ENCODE results near the gene APOL6.
"Not testable (repeated sequence)": the region's sequence is repeated elsewhere in the genome, so short reads cannot be mapped to it uniquely, and the experiment has no call there.

APOL6 gene

DNA sequence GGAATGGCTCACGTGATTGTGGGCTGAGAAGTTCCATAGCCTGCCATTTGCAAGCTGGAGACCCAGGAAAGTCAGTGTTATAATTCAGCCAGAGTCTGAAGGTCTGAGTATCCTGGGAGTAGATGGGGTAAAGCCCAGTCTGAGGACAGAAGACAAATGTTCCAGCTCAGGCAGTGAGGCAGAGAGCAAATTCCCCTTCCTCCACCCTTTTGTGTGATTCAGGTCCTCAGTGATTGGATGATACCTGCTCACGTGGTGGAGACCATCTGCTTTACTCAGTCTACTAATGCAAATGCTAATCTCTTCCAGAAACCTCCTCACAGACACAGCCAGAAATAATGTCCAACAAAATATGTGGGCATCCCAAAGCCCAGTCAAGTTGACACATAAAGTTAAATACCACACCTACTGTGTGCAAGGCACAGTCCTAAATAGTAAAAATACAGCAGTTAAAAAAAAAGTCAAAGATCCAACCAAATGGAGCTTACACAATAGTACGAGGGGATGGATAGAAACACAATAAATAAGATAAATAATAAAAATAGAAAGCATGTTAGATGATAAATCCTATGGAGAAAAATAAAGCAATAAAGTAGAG is 13.2 kb upstream of the APOL6 start:
- no peak for DNase-seq (ENCODE audit: low read depth in 2 of 3, low spot score in 1 of 3)

DNA sequence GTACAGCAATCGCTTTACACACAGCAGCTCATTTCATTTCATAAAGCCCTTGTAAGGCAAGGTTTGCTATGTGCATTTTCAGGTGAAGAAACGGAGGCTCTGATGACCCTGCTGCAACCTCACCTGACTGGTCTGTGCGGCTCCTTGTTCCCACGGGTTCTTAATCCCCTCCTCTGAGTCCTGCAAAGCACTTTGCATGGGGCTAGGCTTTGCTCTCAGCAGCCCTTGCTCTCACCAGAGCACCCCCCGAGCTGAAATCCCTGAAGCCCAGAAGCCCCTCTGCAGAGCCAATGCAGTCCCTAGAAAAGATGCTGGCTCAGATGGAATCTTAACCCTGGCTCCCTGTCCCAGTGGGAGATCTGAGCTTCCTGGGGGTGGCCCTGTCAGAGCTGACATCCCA is 11.0 kb upstream of the APOL6 start:
- no peak for DNase-seq (ENCODE audit: low read depth in 2 of 3, low spot score in 1 of 3)

DNA sequence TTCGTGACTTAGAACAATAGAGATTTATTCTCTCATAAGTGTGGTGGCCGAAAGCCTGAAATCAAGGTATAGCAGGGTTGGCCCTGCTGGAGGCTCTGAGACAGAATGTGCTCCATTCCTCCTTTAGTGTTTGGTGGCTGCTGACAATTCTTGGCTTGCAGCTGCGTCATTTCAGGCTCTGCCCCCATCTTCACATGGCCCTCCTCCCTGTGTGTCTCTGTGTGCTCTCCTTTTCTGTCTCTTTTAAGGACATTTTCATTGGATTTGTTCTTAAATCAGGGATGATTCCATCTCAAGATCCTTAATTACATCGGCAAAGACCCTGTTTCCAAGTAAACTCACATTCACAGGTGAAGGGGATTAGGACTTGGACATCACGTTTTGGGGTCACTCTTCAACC is 10.2 kb upstream of the APOL6 start:
- no peak for DNase-seq (ENCODE audit: low read depth in 2 of 3, low spot score in 1 of 3)

DNA sequence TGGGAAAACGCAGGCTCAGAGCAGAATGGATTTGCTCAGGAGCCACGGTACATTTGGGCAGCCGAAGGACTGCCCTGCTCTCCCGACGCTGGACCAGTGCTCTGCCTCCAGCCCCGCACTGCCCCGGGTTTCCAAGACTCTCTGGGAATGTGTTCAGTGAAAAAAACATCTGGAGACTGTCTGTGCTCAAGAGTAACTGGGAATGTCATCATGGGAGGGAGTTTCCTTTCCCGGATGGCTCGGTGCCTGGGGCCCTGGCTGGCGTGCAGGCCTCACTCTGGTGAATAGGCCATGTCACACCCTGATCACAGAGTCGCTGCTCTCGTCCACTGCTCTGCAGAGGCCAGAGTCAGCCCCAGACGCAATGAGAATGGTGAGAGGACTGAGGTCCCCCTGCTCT is 9.8 kb upstream of the APOL6 start:
- no peak for DNase-seq (ENCODE audit: low read depth in 2 of 3, low spot score in 1 of 3)

DNA sequence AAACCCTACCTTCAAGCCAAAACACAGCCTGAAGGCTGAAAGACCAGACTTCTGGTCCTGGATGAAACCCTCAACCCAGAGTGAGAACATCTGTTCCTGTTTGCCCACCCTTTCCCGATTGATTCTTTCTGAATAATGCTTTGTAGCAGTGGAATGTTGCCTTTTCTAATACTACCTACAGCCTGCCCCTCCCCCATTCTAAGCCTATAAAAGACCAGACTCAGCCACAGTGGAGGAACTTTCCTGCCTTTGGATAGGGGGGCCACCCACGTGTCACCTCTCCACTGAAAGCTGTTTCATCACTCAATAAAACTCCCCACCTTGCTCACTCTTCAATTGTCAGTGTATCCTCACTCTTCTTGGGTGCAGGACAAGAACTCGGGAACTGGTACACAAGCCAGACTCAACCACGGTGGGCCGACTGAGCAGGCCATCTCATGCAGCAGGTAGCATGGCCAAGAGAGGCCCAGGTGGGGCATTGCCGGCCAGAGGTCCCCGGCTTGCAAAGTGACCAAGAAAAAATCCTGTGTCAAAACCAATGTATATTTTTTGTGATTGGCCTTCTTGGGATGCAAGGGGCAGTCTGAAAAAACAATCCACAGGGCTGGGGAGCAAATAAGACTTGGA is 6.6 kb upstream of the APOL6 start:
- no peak for DNase-seq (ENCODE audit: low read depth in 2 of 3, low spot score in 1 of 3)

DNA sequence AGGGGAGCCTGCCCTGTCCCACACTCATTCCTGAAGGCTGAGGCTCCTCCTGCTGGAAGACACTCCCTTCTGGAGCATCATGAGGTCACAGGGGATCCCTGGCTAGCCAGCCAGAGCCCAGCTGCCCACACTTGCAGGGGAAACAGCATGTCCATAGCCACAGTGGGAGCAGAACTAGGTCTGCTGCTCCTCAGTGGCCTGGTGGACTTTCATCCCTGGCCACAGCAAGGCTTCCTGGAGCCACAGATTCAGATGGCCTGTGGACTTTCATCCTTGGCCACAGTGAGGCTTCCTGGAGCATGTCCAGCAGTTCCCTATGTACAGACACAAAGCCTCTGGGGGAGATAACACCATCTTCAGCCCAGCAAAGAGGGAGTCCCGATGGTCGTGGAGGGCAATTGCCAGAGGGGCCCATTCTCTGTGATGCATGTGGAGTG is 5.9 kb upstream of the APOL6 start:
- DNase-seq (ENCODE audit: low read depth in 2 of 3, low spot score in 1 of 3) = no peak

DNA sequence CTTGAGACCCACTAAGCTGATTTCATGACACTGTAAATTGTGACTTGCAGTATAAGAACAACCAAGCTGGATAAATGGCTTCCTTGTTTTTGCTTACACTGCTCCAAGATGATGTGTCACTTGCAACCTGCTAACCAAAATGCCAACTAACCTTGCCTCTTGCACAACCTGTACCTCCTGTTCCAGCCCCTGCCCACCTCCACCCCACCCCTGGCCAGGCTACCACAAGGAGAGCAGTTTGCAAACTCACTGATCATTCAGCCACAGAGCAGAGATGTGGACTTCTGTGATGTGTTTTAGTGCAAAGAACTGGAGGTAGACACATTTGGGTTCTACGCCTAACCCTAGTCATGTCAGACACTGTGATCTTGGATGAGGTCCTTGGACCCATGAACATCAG is 4.3 kb upstream of the APOL6 start:
- no peak for DNase-seq (ENCODE audit: low read depth in 2 of 3, low spot score in 1 of 3)

DNA sequence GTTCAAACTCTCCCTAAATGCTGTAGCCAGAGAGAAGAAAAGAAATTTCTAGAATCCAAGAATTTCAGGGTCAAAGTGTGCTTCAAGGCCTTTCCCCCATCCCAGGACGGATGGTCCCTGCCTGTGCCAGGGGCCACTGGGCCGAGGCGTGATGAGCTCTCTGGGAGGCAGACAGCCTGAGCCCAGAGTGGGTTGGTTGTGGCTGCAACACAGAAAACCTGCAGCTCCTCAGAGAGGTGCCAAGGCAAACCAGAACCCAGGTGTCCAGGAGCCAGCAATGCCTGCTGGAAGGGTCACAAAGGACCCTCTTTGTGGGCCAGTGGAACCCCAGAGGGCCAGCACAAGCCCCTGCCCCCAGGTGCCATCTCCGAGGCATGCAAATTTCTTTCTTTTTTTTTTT is 2.6 kb upstream of the APOL6 start:
- no peak for DNase-seq (ENCODE audit: low read depth in 2 of 3, low spot score in 1 of 3)

GRCh38 chr22:35649026-35649553 is 844 bp downstream of the APOL6 start:
- DNase-seq (ENCODE audit: low read depth in 2 of 3, low spot score in 1 of 3) = no peak

GRCh38 chr22:35649636-35650250 is 1.5 kb downstream of the APOL6 start:
- no peak for DNase-seq (ENCODE audit: low read depth in 2 of 3, low spot score in 1 of 3)

- DNase-seq (ENCODE audit: low read depth in 2 of 3, low spot score in 1 of 3) = no peak
Observed at GRCh38 chr22:35651085-35651484, 2.8 kb downstream of the APOL6 start.

GRCh38 chr22:35653824-35654223 is 5.6 kb downstream of the APOL6 start:
- no peak for DNase-seq (ENCODE audit: low read depth in 2 of 3, low spot score in 1 of 3)

- DNase-seq (ENCODE audit: low read depth in 2 of 3, low spot score in 1 of 3) = no peak
Observed at GRCh38 chr22:35656284-35656752, 8.1 kb downstream of the APOL6 start.

GRCh38 chr22:35657571-35658312 is 9.5 kb downstream of the APOL6 start:
- no peak for DNase-seq (ENCODE audit: low read depth in 2 of 3, low spot score in 1 of 3)

DNA sequence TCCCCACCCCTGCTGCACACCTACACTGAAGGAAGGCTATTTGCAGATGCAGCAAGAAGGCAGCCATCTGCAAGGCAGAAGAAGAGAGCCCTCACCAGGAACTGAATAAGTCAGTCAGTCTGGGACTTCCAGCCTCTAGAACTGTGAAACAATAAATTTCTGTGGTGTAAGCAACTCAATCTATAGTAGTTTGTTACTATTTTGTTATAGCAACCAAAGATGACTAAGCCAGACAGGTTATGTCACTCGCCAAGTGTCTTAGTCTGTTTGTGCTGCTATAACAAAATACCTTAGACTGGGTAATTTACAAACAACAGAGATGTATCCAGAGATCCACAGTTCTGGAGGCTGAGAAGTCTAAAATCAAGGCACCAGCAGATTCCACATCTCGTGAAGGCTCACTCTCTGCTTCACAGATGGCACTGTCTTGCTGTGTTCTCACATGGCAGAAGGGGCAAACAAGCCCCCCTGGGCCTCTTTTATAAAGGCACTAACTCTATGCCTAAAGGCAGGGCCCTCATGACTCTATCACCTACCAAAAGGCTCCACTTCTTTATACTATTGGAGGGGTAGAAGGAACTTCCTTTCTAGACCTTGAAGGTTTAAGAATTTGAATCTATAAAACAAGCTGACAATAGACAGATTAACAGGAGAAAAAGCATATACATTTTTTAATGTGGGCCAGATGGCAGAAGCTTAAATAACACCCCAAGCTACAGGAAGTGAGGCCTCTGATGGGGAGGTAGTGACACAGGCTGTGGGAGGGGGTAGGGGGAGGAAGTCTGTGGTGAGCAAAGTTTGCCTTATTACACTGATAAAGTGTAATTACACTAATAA is 12.3 kb downstream of the APOL6 start:
- peak in 1 of 3 donors; percentile 17 for DNase-seq (ENCODE audit: low read depth in 2 of 3, low spot score in 1 of 3)

DNA sequence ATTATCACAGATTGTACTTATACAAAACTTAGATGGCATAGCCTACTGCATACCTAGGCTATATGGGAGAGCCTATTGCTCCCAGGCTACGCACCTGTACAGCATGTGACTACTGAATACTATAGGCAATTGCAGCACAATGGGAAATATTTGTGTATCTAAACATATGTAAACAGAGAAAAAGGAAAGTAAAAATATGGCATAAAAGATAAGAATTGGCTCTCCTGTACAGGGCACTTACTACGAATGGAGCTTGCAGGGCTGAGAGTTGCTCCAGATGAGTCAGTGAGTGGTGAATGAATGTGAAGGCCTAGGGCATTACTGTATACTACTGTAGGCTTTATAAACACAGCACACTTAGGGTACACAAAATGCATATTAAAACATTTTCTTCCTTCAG is 13.2 kb downstream of the APOL6 start:
- DNase-seq (ENCODE audit: low read depth in 2 of 3, low spot score in 1 of 3) = no peak

- no peak for DNase-seq (ENCODE audit: low read depth in 2 of 3, low spot score in 1 of 3)
Observed at GRCh38 chr22:35662914-35663313, 14.7 kb downstream of the APOL6 start.

GRCh38 chr22:35663371-35663770 is 15.1 kb downstream of the APOL6 start:
- DNase-seq (ENCODE audit: low read depth in 2 of 3, low spot score in 1 of 3) = no peak

DNA sequence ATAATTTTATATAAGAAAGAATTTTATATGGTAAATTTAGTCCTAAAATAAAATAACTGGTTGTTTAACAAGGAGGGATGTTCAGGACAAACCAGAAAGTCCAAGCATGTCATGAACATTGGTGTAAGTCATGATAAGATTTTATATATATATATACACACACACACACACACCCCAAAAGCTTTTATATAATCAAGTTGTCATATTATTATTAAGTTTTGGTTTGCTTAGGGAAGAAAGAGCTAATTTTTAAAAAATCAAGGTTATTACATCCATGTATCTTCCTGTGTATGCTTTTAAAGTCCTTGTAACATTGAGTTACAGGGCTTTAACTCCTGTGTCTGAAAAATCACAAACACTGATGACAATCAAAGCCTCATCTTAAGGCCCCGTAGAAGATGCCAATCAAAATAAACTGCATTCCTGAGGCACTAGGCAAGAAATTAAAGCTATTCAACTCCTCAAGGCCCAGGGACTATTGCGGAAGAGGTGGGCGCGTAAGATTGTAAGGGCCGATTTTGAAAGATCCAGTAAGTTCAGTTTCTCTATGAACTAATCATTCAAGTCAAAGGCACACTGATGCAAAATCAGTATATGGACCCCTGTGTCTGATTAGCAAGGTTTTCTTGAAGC is 16.8 kb downstream of the APOL6 start:
- DNase-seq (ENCODE audit: low read depth in 2 of 3, low spot score in 1 of 3) = no peak

DNA sequence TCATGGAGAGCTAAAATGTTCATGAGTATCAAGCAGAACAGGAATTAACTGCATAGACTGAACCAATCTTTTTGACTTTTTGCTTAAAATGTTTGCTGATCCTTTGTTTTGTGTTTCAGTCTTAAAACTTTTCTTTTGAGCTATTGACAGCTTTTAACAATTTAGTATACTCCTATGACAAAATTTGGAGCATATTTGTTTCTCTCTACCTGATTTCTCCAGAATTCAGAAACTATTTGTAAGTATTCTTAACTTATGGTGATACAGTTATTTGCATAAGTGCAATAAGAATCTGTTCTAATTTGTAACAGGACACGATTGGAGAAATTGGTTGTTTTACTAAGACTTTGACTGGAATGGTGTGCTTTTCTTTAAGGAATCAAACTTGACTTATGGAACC is 18.5 kb downstream of the APOL6 start:
- not testable (repeated sequence) for DNase-seq (ENCODE audit: low read depth in 2 of 3, low spot score in 1 of 3)
